Spleen (tissue), 7 donors: ENCODE measurements around the gene RPL10.

Source experiments
- POLR2A ChIP-seq, 3 donors: fragments of 450-650 bp; IDR thresholded peaks; one replicate each; pipeline ENCODE4 v1.5.1; 2017; ENCODE audit warnings: antibody characterized with exemption in 3 of 3, mild to moderate bottlenecking in 1 of 3
- POLR2AphosphoS5 ChIP-seq, 3 donors: sonication (generic); formaldehyde crosslinking; IDR thresholded peaks; one replicate each; pipeline ENCODE4 v1.5.1; 2017; ENCODE audit warnings: antibody characterized with exemption in 3 of 3
- TF ChIP-seq, protein P1 (sequence below), 11 experiments: fragments of 200-600 bp in 7 of 11; fragments of 450-650 bp in 4 of 11; sonication (generic) in 4 of 11; IDR thresholded peaks in 8 of 11; conservative IDR thresholded peaks in 3 of 11; 1 replicate in 7 of 11; 2 replicates in 4 of 11; pipeline versions ENCODE4 v1.4.0 to v1.8.0; 2016 to 2021; ENCODE audit warnings: antibody characterized with exemption in 11 of 11, inconsistent platforms in 4 of 11, mild to moderate bottlenecking in 1 of 11
- donor health status: DM: no; HTN: no; CAD: no; lungs with moderate emphysema.
- donor health status: DM: no; HTN: no; CAD: no.
- donor health status: DM: no; HTN: no; CAD: no.

DNA sequence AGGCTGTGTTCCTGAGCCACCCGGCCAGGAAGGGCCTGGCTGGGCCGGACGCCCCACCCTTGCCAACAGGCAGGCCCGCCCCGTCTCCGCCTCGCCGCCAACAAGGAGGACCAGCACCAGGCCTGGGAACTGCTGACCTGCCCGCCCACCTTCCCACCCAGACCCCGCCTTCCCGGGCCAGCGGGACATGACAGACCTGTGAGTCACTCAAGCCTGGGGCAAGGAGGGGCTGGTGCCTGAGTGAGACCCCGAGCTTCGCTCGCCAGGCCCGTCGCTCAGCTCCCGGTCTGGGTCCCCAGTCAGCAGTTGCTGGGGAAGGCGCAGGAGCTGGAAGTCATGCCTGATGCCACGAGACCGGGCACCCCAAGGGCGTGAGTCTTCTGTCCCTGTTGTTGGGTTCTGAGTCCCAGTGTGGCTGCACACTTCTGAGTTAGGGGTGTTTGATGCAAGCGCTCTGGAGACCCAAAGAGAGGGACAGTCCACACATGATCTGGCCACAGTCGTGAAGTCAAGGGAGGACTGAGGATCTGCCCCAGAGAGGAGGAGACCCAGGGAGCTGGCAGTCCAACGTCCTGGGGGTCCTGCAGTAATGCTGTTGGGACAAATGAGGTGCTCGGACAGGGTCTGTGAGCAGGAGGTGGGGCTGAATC, 11.2 kb downstream of the RPL10 start, which contains the start of gene DNASE1L1:
- TF ChIP-seq, protein P1, sequence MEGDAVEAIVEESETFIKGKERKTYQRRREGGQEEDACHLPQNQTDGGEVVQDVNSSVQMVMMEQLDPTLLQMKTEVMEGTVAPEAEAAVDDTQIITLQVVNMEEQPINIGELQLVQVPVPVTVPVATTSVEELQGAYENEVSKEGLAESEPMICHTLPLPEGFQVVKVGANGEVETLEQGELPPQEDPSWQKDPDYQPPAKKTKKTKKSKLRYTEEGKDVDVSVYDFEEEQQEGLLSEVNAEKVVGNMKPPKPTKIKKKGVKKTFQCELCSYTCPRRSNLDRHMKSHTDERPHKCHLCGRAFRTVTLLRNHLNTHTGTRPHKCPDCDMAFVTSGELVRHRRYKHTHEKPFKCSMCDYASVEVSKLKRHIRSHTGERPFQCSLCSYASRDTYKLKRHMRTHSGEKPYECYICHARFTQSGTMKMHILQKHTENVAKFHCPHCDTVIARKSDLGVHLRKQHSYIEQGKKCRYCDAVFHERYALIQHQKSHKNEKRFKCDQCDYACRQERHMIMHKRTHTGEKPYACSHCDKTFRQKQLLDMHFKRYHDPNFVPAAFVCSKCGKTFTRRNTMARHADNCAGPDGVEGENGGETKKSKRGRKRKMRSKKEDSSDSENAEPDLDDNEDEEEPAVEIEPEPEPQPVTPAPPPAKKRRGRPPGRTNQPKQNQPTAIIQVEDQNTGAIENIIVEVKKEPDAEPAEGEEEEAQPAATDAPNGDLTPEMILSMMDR (IDR thresholded peaks at IDR 0.05 in 8 of 11, conservative IDR thresholded peaks at IDR 0.05 in 3 of 11): no peak
- TF ChIP-seq POLR2A (IDR thresholded peaks at IDR 0.05) (no peak), POLR2AphosphoS5 (IDR thresholded peaks at IDR 0.05) (peak; percentile 51 to 85 (median 71))
